Gastroesophageal sphincter (tissue), 3 donors: Measurements from ENCODE around the gene MMS19.

Source experiments
- POLR2A ChIP-seq, 2 donors: fragments of 450-650 bp; IDR thresholded peaks; one replicate each; pipeline ENCODE4 v1.6.1; 2017; ENCODE audit warnings: antibody characterized with exemption in 2 of 2, mild to moderate bottlenecking in 2 of 2, moderate library complexity in 1 of 2
- POLR2AphosphoS5 ChIP-seq: sonication (generic); formaldehyde crosslinking; IDR thresholded peaks from one replicate; pipeline ENCODE4 v1.6.1; 2017; ENCODE audit warnings: antibody characterized with exemption
- TF ChIP-seq, protein P1 (sequence below), 4 experiments: fragments of 200-600 bp in 2 of 4; fragments of 450-650 bp in 2 of 4; sonication (generic) in 1 of 4; IDR thresholded peaks; one replicate each; pipeline ENCODE4 v1.5.1; 2017 to 2019; ENCODE audit warnings: antibody characterized with exemption in 4 of 4, mild to moderate bottlenecking in 2 of 4, moderate library complexity in 2 of 4

DNA sequence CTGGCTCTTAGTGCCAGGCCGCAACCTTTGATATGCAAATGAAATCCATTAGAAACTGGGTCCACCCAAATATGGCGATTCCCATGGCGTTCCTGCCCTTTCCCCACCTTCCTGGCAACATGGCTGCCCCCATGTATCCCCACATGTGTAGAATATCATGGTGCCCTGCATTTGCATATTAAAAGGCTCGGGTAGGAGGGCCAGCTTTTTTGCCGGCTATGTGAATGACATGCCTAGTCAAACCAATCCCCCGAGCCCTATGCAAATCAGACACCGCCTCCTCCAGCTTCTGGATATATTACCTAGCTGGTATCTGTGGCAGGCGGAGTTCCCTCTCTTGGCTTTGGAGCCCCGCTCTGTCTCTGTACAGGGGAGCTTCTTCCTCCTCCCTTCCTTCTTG, 18.3 kb downstream of the MMS19 start:
- no peak for TF ChIP-seq POLR2A (IDR thresholded peaks at IDR 0.05)
- TF ChIP-seq, protein P1, sequence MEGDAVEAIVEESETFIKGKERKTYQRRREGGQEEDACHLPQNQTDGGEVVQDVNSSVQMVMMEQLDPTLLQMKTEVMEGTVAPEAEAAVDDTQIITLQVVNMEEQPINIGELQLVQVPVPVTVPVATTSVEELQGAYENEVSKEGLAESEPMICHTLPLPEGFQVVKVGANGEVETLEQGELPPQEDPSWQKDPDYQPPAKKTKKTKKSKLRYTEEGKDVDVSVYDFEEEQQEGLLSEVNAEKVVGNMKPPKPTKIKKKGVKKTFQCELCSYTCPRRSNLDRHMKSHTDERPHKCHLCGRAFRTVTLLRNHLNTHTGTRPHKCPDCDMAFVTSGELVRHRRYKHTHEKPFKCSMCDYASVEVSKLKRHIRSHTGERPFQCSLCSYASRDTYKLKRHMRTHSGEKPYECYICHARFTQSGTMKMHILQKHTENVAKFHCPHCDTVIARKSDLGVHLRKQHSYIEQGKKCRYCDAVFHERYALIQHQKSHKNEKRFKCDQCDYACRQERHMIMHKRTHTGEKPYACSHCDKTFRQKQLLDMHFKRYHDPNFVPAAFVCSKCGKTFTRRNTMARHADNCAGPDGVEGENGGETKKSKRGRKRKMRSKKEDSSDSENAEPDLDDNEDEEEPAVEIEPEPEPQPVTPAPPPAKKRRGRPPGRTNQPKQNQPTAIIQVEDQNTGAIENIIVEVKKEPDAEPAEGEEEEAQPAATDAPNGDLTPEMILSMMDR (IDR thresholded peaks at IDR 0.05): no peak
- TF ChIP-seq POLR2AphosphoS5: no peak
